GM21515 (cell line): ENCODE measurements around the gene PIWIL4.
"Not testable (repeated sequence)": the region's sequence is repeated elsewhere in the genome, so short reads cannot be mapped to it uniquely, and the experiment has no call there.

ENCODE experiments used
- ATAC-seq: cut with Tn5 transposase; IDR thresholded peaks from one replicate; pipeline ENCODE4 v1.9.1; 2021; ENCODE audit not compliant: unreplicated experiment

PIWIL4 gene

DNA sequence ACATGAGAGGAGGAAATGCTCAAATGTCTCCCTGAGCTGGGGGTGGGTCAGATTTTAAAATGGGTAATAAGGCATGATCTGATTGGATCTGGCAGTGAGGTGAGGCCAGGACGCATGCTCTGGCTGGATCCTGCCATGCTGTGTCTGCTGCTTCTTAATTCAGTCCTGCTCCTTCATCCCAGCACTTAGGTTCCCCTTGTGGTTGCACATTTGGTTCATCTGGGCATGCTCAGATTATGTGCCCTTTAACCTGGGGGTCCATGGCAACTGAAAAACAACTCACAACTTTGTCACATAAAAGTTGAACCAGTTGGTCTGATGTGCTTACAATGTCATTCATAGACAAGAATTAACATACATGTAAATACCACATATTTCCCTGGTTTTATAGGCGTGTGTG, 67.9 kb downstream of the PIWIL4 start:
- ATAC-seq = no peak

DNA sequence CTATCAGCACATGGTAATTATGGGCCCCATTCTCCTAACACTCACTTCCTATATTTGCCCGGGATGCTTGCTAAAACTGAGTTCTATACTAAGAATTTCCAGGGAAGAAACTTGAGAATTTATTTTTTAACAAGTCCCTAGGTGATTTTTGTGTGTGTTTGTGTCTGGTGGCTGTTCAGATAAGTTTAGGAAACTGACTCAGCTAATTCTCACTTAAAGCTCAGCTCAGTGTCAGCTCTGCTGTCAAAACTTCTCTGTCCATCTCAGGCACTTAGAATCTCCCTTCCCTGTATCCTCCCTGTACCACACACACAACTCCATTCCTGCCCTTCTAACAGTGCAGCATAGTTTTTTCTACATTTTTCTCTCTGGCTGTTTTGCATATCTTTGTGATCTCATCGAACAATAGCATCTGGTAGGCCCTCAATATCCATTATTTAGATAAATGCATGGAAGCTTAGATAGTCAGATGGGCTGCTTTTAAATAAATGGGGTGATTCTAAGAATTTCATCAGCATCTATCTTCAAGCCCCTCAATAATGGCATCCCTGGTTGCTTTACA, 69.3 kb downstream of the PIWIL4 start:
- ATAC-seq = no peak

DNA sequence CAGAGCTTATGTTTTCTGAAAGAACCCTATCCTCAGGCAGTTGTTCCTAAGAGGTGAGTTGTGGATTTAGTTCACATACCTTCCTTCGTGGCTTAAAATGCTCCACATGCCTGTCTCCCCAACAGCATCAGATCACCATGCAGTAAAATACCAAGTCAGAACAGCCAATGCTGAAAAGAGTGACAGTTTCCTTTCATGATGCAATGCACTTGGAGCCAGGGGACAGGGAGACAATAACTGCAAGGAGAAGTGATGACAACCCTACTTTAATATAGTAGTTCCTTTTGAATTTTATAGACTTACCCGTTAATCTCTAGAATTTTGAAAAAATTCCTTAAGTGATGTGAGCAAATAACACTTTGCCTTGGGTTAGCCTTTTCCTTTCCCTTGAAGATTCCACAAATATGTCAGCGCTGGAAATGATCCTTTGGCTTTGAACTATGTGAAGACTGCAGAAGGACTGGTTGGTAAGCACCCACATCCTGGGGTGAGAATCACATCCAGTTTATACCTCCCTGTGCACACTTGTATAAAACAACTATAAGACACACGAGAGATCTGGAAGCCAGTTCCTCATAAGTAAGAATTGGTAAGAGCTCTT, 71.2 kb downstream of the PIWIL4 start:
- ATAC-seq = no peak

DNA sequence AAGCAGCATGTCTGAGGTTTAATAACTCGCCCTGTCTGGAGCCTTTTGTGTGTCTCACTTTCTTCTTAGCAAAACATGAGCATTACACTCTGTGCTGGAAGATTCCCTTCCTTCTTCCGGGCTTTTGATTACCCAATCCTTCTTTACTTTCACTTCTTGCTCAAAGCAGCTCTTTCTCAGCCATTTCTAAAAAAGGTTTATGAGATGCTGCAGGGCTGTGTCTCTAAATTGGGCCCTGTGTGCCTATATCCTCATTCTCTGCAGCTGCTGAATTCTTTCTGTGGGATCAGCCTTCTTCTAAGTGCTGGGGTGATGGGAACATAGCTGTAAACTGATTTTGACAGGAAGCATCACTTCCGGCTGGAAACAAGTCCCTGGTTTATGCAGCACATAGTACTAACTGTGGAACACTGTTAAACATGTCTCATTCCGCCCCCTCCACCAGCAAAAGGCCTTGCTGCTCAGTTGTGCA, 71.8 kb downstream of the PIWIL4 start:
- no peak for ATAC-seq

- no peak for ATAC-seq
Observed at GRCh38 chr11:94639901-94640721, 72.9 kb downstream of the PIWIL4 start.

- ATAC-seq = no peak
Observed at GRCh38 chr11:94641167-94641761, 74.1 kb downstream of the PIWIL4 start.

- ATAC-seq = not testable (repeated sequence)
Observed at GRCh38 chr11:94643186-94643585, 76.0 kb downstream of the PIWIL4 start.

GRCh38 chr11:94647926-94648325, 80.8 kb downstream of the PIWIL4 start:
- ATAC-seq = no peak

GRCh38 chr11:94648789-94649188, 81.6 kb downstream of the PIWIL4 start:
- ATAC-seq = no peak

GRCh38 chr11:94649254-94649653, 82.1 kb downstream of the PIWIL4 start:
- ATAC-seq = no peak

GRCh38 chr11:94649964-94650623, 82.9 kb downstream of the PIWIL4 start:
- no peak for ATAC-seq

- no peak for ATAC-seq
Observed at GRCh38 chr11:94650756-94651155, 83.6 kb downstream of the PIWIL4 start.

DNA sequence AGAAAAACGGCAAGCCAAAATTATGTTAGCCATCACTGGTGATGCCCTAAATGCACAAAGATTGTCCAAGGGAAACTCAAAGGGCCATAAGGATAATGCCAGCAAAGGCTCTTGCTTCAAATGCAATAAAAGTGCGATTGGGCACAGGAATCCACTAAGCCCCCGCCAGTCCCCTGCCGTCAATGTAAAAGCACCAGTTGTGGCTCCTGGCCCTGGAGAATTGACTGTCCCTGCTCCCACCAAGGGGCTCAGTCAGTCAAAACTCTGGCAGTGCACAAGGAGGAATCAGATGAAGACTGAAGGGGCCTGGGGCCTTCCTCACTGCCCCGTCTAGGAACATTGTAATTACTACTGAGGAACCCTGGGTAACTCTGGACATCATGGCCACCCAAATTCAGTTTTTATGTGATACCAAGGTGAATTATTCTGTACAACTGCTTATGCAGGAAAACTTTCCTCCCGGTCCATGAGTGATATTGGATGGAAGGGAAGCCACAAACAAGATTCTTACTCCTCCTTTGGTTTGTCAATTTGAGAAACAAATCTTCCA, 85.6 kb downstream of the PIWIL4 start:
- ATAC-seq = no peak

DNA sequence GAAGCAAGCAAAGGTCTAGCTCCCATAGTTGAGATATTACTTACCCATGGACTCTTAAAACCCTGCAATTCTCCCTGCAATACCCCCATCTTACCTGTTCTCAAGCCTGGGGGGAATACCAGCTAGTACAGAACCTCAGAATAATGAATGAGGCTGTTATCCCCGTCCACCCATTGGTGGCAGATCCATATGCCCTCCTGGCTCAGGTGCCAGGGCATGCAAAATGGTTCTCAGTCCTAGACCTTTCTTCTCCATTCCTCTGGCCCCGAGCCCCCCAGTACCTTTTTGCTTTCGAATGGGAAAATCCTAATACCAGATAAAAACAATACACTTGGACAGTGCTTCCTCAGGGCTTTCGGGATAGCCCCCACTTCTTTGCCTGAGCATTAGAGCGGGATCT, 86.4 kb downstream of the PIWIL4 start:
- no peak for ATAC-seq

- no peak for ATAC-seq
Observed at GRCh38 chr11:94654201-94654600, 87.0 kb downstream of the PIWIL4 start.

DNA sequence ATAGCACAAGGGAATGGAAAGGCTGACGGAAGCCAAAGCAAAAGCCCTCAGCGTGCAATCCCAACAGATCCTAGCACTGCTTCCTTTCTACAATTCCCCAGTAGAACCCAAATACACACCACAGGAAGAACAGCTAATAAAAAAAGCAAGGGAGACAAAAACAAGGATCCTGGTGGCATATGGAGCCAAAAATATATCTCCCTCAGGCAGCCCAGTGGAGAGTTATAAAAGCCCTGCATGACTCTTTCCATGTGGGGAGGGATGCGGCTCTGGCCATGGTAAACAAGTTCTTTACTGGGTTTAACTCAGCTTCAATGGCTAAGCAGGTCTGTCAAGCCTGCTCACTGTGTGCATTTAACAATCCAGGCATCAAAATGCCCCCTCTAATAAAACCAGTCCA, 88.1 kb downstream of the PIWIL4 start:
- no peak for ATAC-seq

GRCh38 chr11:94655956-94656355, 88.8 kb downstream of the PIWIL4 start:
- ATAC-seq = no peak

DNA sequence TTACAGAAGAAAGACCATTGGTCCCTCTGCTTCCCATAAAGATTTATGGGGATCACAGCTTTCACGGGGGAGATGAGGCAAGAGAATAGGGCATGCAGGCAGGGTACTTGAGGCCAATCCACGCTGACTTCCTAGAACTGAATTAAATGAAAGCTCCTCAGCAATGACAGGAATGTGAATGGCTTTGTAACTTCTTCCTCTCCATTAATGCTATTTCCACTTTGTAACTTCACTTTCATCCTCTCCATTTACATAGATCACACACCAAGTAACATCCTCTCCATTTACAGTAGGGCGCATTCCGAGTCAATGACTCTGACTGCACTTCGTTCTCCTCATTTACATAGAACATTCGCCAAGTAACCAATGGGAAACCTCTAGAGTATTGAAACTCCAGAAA, 89.8 kb downstream of the PIWIL4 start:
- no peak for ATAC-seq

GRCh38 chr11:94657629-94658028, 90.5 kb downstream of the PIWIL4 start:
- no peak for ATAC-seq

GRCh38 chr11:94658386-94658785, 91.2 kb downstream of the PIWIL4 start:
- no peak for ATAC-seq

DNA sequence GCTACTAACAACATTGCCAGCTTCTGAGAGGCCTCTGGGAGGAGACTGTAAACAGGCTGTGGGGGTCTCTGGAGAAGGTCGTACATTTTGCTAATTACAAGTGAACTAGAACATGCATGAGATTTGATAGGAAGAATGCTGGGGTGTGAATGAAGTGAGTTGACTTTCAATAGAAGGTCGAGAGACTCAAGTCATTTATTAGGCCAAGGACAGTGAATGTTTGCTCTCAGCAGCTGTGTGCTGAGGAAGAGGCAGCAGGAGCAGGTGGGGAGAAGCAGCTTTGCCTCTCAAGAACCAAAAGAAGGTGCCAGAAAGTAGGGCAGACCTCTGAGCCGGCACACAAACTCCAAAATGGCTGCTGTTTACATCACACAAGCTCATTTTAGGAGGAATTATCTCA, 91.7 kb downstream of the PIWIL4 start:
- ATAC-seq = no peak
